ENCODE measurements around the gene HOXC6.

DNA sequence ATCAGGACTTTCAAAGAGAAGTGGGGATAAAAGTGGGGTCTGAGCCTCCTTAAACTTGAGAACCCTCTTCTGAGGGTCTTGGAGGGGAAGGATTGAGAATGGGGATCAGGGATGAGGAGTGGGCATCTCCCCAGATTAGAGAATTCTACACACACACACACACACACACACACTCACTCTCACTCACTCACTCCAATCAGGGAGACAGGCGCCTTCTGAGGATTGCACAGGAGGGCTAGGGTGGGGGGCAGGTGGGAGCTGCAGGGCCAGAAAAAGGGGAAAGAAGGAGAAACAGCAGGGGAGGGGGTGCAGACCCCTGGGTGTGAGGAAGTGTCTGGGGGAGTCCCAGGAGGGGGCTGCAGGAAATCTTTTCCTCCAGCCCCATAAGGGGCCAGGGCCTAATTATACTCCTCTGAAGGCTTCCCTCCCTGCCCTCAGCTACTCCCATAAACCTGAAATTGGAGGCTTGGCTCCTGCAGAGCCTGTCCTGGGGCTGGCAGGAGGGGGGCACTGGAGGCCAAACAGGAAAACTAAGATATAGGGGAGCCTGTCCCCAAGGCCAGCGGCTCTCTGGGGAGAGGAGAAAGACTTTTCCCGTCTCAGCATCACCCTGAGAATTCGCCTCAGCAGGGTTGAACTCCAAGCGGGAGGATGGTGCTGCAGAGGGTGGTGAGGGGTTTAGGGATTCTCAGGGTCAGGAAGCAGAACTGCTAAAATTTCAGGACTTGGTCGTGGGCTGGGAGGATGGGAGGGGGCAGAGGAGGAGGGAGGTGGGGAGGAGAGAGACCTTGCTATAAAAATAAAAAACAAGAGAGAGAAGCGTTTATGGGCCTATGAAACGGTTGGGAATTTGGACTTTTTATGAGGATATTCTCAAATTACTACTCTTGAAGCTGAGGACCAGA is 26.7 kb upstream of the HOXC6 start:
- TF ChIP-seq, protein P1, sequence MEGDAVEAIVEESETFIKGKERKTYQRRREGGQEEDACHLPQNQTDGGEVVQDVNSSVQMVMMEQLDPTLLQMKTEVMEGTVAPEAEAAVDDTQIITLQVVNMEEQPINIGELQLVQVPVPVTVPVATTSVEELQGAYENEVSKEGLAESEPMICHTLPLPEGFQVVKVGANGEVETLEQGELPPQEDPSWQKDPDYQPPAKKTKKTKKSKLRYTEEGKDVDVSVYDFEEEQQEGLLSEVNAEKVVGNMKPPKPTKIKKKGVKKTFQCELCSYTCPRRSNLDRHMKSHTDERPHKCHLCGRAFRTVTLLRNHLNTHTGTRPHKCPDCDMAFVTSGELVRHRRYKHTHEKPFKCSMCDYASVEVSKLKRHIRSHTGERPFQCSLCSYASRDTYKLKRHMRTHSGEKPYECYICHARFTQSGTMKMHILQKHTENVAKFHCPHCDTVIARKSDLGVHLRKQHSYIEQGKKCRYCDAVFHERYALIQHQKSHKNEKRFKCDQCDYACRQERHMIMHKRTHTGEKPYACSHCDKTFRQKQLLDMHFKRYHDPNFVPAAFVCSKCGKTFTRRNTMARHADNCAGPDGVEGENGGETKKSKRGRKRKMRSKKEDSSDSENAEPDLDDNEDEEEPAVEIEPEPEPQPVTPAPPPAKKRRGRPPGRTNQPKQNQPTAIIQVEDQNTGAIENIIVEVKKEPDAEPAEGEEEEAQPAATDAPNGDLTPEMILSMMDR (IDR thresholded peaks at IDR 0.05) = no peak
- TF ChIP-seq POLR2A (IDR thresholded peaks at IDR 0.05) = no peak
